MCF 10A (cell line): Measurements from ENCODE around the gene ZMAT5. TPM values are rescaled to one million over a fixed set of nuclear protein-coding genes. Genes with fewer than 3 reads are reported as not detected.

Source experiments
- BruUV-seq: library from RNA; stranded (reverse); fragments of 400-500 nt; replicated peaks from 2 replicates; lab custom pipeline; 2021; lab: Mats Ljungman, UMichigan
- CTCF ChIA-PET: fragments of 300-600 bp; sonication (Branson Sonifier 250); formaldehyde crosslinking; extraction: SDS; loops from one replicate; lab custom pipeline; 2021; ENCODE audit warnings: antibody characterized with exemption, inconsistent platforms; lab: Yijun Ruan, JAX
- POLR2A ChIA-PET: fragments of 300-600, 350-650 bp; sonication (Branson Sonifier 250); formaldehyde crosslinking; extraction: SDS; loops from one replicate; lab custom pipeline; 2020; ENCODE audit warnings: antibody characterized with exemption, inconsistent platforms; lab: Yijun Ruan, JAX
- DNase-seq: peaks from one replicate; pipeline ENCODE4 v3.0.0-alpha.2; 2018; ENCODE audit not compliant: unreplicated experiment
- H3K27ac Mint-ChIP-seq: one replicate; pipeline ENCODE4 v1.8.0; 2022; ENCODE audit warnings: mild to moderate bottlenecking, low read depth, mixed read lengths; ENCODE audit not compliant: unreplicated experiment
- H3K27me3 Mint-ChIP-seq: one replicate; pipeline ENCODE4 v1.8.0; 2022; ENCODE audit warnings: mixed read lengths; ENCODE audit not compliant: insufficient read depth, unreplicated experiment
- H3K36me3 Mint-ChIP-seq: one replicate; pipeline ENCODE4 v1.8.0; 2022; ENCODE audit warnings: mild to moderate bottlenecking, moderate library complexity, mixed read lengths; ENCODE audit not compliant: insufficient read depth, unreplicated experiment
- H3K4me1 Mint-ChIP-seq: one replicate; pipeline ENCODE4 v1.8.0; 2022; ENCODE audit warnings: mixed read lengths; ENCODE audit not compliant: insufficient read depth, unreplicated experiment
- H3K4me3 Mint-ChIP-seq: one replicate; pipeline ENCODE4 v1.8.0; 2022; ENCODE audit warnings: mild to moderate bottlenecking, moderate library complexity, mixed read lengths; ENCODE audit not compliant: unreplicated experiment
- H3K9me3 Mint-ChIP-seq: one replicate; pipeline ENCODE4 v1.8.0; 2022; ENCODE audit warnings: mixed read lengths; ENCODE audit not compliant: unreplicated experiment
- CTCF ChIP-seq: fragments of 200-600 bp; IDR thresholded peaks from one replicate; pipeline ENCODE4 v1.8.0; 2022; ENCODE audit warnings: antibody characterized with exemption, mild to moderate bottlenecking; ENCODE audit not compliant: unreplicated experiment
- intact Hi-C: fragments of 100-400 bp; cut with micrococcal nuclease; formaldehyde crosslinking; loops from 2 replicates; pipeline ENCODE4 v1.14.1; 2022
- total RNA-seq: library from RNA; stranded (reverse); gene quantifications from 2 replicates; pipeline ENCODE4 v1.2.3, GENCODE V29; 2022

ZMAT5 gene
- total RNA-seq, 1 experiment from 2014 or later = 19.0 TPM

- no peak for DNase-seq
- intact Hi-C loops = no loop called here
- Mint-ChIP-seq H3K27me3 (no peaks in the 10 kb centered on the region), H3K4me3 (no peak overlapping the region), H3K27ac (peak overlapping the region; percentile 51), H3K9me3 (no peaks in the 10 kb centered on the region), H3K4me1 (peaks cover 5% of the 10 kb centered on the region), H3K36me3 (peaks cover 45% of the 10 kb centered on the region)
- BruUV-seq = no TSS peak
- ChIA-PET CTCF (interaction anchor here (2.2 kb wide), 1 partner anchor 207 kb away, joined by 9 read pairs; no protein-coding TSS in a partner anchor), POLR2A (interaction anchor here (1.2 kb wide), 1 partner anchor 20 kb away, joined by 9 read pairs; no protein-coding TSS in a partner anchor)
- TF ChIP-seq CTCF = no peak
Measured at GRCh38 chr22:29798318-29798717, 31.5 kb upstream of the ZMAT5 start.

- no peak for DNase-seq
Measured at GRCh38 chr22:29797351-29797750, 30.5 kb upstream of the ZMAT5 start.

GRCh38 chr22:29795663-29796062 lies 28.9 kb upstream of the ZMAT5 start:
- intact Hi-C loops = no loop called here
- ChIA-PET POLR2A (interaction anchor here (1.1 kb wide), 1 partner anchor 90 kb away, joined by 3 read pairs; no protein-coding TSS in a partner anchor), CTCF (interaction anchor here (0.6 to 1.1 kb wide), 3 partner anchors 18 to 147 kb away, joined by 3 read pairs; no protein-coding TSS in a partner anchor)
- BruUV-seq = no TSS peak
- no peak overlapping the region for H3K27ac Mint-ChIP-seq
- H3K4me3 Mint-ChIP-seq = no peak overlapping the region
- H3K36me3 Mint-ChIP-seq = peaks cover 42% of the 10 kb centered on the region
- H3K4me1 Mint-ChIP-seq = peaks cover 5% of the 10 kb centered on the region
- H3K9me3 Mint-ChIP-seq = no peaks in the 10 kb centered on the region
- no peaks in the 10 kb centered on the region for H3K27me3 Mint-ChIP-seq
- TF ChIP-seq CTCF = no peak
- DNase-seq = no peak

More at GRCh38 chr22:29797351-29797750, 30.5 kb upstream of the ZMAT5 start:
- BruUV-seq = no TSS peak
- Mint-ChIP-seq H3K27me3 (no peaks in the 10 kb centered on the region), H3K27ac (no peak overlapping the region), H3K9me3 (no peaks in the 10 kb centered on the region), H3K4me3 (no peak overlapping the region), H3K36me3 (peaks cover 46% of the 10 kb centered on the region), H3K4me1 (peaks cover 5% of the 10 kb centered on the region)
- intact Hi-C loops = no loop called here
- ChIA-PET CTCF (interaction anchor here (0.6 to 1.1 kb wide), 2 partner anchors 85 to 96 kb away, joined by 3 read pairs; no protein-coding TSS in a partner anchor), POLR2A (interaction anchor here (1.2 kb wide), 1 partner anchor 19 kb away, joined by 9 read pairs; no protein-coding TSS in a partner anchor)
- no peak for TF ChIP-seq CTCF

- Mint-ChIP-seq H3K4me1 (no peaks in the 10 kb centered on the region), H3K27ac (no peak overlapping the region), H3K9me3 (no peaks in the 10 kb centered on the region), H3K36me3 (peaks cover 57% of the 10 kb centered on the region), H3K4me3 (no peak overlapping the region), H3K27me3 (no peaks in the 10 kb centered on the region)
- no peak for TF ChIP-seq CTCF
- no TSS peak for BruUV-seq
- CTCF ChIA-PET = no interaction called here
- intact Hi-C loops = no loop called here
- POLR2A ChIA-PET = interaction anchor here (0.6 kb wide), 1 partner anchor 494 kb away, joined by 3 read pairs; no protein-coding TSS in a partner anchor
- DNase-seq = no peak
Measured at GRCh38 chr22:29793396-29793795, 26.6 kb upstream of the ZMAT5 start.
